Embryonic facial prominence (tissue), 1 donor: ENCODE data around the gene DRC1.
"Not testable (repeated sequence)": the region's sequence is repeated elsewhere in the genome, so short reads cannot be mapped to it uniquely, and the experiment has no call there.

ENCODE experiments used
- DNase-seq: peaks from one replicate; pipeline ENCODE4 v3.0.0-alpha.2; 2016; ENCODE audit errors: extremely low spot score

Gene DRC1

DNA sequence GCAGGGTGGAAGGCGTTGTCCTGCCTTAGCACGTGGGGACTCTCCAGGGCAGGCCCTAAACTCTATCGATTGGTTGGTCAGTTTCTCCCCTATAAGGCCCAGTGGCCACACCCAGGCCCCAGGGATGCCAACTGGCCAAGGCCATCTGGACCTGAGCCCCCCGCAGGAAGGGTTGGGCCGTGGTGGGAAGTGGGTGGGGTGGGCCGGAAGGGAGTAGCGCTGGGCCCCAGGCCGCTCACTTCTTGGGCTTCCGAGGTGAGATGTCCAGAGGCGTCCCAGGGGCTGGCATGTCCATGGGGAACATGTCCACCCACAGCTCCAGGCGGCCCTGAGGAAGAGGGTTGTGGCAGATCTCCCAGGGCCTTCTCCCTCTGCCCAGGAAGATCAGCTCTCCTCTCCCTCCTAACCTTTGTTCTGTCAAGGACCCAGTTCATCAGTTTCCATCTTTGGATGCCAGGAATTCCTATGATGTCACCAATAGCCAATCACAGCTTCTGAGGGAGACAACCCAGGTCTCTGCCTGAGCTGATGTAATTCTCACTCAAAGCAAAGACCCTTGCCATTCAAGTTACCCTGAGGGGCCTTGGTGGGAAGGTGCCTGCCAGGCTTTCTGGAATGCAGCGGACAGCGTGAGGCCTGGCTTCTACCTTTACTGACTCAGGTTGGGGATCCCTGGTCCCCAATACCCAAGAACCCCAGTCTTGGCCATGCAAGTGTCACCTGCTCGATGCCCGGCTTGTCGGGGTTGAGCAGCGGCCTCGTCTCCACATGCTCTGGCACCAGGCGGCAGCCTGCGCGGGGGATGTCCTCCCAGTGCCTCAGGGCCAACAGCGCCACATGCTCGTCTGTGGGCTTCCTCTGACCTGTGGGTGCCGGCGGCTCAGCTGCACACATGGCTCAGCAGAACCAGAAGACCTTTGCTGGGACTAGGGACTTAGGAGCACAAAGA, 61.8 kb downstream of the DRC1 start:
- DNase-seq: no peak

DNA sequence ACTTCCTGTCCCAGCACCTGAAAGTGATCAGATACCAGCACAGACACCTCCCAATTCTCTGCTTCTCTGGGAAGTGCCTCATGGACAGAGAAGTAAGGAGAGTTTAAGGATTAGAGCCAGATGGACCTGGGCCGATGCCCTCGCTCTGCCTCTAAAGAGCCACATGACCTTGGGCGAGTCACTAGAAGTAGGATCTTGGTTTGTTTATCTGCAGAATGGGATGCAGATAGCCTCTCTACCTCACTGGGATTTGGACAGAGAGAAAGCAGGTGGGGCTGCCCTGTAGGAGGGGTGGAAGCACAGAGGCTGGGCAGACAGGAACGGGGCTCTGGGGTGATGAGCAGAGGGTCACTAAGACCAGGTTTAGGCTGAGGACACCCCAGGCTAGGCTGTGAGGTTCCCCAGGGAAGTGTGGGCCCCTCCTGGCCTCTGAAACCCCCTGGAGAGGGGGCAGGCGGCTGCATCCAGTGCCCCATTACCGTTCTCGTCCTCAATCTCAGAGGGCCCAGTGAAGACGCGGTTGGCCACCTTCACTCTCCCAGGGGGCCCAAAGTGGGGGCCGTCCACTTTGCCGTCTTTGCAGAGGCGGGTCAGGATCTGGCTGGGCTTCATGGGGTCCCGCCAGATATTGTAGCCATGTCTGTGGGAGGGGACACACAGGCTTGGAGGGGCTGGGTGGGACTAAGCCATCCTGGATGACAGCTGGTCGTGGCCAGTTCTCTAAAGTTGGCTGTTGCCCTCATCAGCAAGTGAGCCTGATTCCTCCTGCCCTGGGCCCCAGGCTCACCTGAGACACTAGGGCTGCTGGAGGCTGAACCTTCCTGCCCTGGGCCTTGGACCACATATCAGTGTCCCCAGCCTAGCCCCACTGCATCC, 62.9 kb downstream of the DRC1 start:
- DNase-seq: no peak

DNA sequence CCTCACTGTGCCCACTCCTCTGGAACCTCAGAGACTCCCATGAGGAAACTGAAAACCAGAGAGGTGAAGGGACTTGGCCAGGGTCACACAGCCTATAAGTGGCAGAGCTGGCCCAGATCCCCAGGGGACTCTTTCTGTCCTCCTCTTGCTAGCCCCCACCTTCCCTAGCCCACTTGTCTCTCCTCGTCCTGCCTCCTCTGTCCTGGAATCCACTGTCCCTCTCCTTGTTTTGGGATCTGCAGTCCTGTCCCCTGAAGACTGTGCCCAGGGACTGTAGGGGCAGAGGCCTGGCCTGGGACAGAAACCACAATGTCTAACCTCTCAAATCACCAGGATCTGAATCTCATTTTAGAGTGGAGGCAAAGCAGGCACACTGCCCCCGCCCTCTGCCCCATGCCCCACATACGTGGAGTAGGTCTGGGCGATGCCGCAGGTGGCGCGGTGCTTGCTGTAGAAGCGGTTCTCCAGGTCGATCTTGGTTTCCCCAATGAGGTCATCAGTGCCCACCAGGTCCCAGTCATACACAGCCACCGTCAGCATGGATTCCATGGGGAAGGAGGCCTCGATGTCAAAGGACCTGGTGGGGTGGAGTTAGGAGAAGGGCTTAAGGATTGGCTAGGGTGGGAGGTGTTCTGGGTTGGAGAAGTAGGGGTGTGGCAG, 63.7 kb downstream of the DRC1 start:
- no peak for DNase-seq

DNA sequence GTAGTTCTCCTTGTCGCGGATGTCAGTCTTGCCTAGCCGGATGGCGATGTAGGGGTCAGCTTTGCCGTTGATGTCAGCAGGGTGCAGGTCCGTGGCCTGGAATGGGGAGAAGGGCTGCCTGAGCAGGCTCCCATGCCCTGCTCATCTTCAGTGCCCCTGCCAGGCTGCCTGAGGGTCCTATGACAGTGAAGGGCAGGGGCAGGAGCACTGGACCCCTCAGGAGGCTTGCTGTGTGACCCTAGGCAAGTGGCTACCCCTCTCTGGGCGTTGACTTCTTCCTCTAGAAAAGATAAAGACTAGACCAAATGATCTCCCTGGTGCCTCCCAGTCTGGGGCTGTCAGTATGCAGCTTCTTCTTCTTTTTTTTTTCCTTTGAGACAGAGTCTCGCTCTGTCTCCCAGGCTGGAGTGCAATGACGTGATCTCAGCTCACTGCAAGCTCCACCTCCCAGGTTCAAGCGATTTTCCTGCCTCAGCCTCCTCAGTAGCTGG, 64.3 kb downstream of the DRC1 start:
- DNase-seq: no peak

DNA sequence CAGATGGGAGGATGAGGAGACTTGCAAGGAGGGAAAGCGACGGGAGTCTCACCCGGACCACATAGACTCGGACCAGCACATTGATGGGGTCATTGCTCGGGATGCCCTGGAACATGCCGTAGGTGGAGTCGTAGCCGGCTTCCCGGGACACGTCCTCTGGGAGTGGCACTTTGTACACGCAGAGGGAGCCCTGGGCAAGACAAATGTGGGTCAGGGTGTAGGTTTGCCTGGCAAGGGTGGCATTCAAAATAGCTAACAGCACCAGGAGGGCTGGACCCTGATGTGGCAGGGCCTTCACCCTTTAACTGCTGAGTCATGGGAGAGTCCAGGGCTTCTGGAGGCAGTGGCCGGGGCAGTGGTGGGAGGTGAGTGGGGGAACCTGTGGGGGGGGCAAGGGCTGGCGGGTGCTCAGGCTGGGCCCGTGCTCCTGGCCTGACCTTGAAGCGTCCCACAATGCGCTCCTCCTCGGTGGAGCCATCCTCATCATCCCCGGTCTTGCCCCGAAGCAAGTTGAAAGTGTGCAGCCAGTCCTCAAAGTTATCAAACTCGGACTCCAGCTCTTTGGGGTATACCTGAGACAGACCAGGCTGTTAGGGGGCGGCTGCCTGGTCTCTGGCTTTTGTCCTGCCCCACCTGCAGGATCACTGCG, 65.1 kb downstream of the DRC1 start:
- no peak for DNase-seq

DNA sequence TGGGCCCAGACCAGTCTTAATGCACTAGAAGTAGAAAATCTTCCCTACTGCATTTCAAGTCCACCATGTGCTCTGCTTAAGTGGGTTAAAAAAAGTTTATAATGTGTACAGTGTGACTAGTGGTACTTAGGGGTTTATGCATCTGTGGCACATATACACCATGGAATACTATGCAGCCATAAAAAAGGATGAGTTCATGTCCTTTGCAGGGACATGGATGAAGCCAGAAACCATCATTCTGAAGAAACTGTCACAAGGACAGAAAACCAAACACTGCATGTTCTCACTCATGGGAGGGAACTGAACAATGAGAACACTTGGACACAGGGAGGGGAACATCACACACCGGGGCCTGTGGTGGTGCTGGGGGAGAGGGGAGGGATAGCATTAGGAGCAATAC, 66.8 kb downstream of the DRC1 start:
- DNase-seq: not testable (repeated sequence)

DNA sequence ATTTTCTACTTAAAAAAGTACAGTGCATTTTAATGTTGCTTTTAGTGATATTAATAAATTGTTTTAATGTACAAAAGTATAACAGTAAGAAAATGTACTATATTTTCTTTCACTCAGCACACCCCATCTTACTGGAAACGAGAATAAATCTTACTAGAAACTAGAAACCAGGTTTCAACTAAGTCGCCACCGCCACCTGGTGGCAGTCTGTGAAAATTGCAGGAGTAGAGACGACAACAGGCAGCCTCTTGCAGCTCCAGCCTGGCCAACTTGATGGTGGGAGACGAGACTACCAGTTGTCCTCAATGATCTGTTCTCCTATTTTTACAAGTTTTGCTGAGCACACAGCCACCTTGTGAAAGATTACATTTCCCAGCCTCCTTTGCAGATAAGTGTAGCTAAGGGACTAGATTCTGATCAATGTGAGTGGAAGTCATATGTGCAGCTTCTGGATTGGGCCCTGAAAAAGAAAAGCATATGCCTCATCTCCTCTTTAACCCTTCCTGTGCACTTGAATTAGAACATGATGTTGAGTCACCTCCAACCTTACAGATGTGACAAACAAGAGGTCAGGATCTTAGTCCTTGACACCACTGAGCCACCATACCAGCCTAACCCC, 67.5 kb downstream of the DRC1 start:
- no peak for DNase-seq

DNA sequence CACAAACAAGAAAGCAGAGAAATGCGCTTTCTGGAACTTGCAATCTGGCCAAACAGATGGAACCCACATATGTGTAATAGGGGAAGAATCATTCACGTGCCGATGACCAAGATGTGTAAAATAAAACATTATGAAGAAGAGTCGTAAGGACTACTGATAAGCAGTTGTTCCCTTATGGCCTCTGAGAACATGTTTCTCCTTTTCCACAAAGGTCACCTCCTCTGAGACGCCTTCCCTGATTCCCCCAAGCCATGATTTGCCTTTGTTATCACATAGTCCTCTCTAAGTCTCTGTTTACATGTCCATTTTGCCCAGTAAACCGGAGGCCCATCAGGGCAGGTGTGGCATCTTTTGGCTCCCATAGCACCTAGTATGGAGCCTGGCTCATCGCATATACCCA, 68.2 kb downstream of the DRC1 start:
- no peak for DNase-seq

DNA sequence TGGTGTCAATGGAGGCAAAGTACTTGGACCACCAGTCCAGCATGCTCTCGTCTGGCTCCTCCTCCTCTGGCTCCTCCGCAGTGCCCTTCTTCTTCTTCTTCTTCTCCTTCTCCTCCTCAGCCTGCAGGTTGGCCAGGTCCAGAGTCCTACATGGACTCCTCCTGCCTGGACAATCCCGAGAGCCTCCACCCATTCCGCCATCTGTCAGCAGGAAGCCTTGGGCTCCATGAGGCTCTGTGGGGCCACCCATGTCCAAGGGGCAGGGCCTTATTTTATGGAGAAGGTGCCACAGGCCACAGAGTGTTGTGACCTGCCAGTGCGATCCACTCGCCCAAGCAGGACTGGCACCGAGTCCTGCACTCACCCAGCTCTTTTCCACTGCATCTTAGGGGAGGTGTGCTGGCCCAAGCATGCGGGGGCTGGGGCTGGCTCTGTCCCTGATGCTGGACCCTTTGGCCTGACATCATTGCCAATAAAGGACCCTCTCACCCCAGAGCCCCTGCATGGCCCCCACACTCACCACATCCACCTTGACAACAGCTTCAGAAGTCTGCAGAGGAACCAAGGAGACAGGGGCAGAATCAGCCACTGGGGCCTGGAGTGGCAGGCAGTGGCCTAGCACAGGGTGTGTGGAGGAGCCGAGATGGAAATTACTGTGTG, 69.0 kb downstream of the DRC1 start:
- DNase-seq: no peak

DNA sequence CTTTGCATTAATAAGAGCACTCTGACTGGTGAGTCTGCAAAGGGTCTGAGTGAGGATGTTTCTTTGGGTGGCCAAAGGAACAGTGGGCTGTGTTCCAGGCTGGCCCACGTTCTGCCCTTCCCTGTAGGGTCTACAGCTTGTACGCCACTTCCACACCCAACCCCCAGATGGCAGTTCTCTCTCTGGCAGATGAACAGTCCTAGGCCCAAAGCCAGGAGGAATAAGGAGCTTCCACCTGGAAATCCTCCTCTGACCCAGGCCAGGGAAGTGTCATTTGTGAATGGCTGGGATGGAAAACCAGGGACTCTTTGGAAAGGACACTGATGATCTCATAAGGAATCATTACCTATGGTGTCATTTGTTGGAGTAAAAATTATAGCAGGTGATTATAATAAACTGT, 69.6 kb downstream of the DRC1 start:
- DNase-seq: no peak

DNA sequence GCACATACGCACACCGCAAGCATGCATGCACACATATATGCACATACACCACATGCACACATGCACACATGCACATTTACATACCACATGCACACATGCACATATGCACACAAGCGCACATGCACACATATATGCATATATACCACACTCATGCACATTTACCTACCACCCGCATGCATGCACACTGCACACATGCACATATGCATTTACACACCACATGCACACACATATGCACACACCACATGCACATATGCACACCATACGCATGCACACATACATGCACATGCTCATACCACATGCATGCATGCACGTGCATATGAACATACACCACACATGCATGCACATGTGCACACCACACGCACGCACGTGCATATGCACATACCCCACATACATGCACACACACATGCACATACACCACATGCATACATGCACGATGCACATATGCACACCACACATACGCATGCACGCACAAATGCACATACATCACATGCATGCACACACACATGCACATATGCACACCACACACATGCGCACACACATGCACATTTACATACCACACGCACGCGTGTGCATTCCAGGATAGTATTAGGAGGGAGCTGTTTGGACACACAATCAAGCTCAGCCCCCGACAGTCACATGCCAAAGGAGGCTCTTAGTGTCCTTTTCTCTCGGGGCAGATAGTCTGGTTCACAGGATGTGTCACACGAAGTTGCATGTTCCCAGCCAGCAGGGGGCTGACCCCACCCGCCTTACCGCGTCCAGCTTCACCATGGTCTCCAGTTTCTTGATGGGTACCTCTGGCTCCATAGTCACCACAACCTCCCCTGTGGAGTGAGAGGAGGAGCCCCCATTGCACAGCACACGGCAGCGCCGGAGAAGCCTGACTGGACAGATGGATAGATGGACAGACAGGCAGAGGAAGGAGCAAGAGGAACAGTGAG, 70.3 kb downstream of the DRC1 start:
- DNase-seq: no peak

DNA sequence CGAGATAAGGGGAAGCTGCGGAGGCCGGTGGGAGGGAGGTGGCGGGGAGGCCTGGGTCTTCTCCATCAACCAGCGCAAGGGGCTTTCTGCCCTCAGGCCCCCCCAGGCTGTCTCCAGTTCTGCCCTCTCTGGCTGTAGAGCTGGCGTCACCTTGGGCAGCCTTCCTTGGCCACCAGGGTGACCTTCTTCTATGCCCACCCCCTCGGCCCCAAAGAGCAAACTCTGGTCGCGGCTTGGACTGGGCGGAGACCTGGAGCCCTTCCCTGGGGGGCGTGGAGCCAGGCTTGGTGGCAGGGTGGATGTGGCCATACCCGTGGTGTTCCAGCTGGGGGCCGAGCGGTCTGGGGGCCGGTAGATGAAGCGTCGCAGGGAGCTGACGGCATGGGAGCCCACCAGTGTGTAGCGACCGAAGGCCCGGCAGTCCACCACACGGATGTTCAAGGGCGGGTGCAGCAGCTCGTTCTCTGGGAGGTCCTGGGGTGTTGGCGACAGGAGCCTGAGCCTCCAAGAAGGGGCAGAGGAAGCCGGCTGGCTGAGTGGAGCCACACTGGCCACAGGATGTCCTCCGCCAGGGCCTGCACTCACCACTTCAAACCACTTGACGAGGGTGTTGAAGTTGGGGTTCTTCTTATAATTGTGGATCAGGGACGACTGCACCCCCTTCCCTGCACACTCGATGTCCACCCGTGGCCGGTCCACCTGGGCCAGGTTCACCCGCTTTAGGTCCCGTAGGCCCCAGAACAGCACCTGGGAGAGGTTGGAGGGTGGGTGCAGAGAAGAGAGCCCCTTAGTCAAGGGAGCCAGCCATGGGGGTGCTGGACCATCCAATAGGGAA, 71.3 kb downstream of the DRC1 start:
- DNase-seq: no peak

DNA sequence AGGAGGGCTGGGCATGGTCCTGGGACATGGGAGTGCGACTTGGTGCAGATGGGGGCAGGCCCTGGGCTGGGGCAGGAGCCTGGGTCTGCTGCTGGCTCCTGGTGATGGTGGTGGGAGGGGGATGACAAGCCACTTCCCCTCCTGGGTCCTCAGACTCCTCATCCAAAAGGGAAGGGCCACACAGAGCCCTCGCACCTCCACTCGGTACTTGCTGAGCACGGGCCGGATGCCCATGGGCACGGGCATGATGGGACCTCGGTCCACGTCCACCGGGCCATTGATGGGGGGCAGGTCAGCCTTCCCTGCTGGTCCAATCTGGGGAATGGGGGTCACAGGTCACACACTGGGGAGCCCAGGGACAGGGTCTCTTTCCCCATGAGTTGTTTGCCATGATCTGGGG, 72.1 kb downstream of the DRC1 start:
- DNase-seq: no peak

DNA sequence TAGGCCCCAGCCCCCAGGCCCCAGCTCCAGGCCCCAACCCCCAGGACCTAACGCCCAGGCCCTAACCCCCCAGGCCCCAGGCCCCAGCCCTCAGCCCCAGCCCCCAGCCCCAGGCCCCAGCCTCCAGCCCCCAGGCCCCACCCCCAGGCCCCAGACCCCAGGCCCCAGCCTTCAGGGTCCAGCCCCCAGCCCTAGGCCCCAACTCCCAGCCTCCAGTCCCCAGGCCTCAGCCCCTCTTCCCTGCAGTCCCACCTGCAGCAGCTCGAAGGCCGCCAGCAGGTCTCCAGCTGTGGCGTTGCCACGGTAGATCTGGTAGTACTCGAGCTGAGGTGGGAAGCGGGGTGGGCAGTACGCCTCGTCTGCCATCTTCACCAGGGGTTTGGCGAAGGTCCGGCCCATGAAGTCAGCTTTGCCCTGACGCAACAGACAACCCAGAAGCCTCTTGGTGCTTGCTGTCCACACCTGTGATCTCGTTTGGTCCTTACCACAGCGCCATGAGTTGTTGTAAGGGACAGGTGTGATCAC, 72.6 kb downstream of the DRC1 start:
- DNase-seq: no peak

DNA sequence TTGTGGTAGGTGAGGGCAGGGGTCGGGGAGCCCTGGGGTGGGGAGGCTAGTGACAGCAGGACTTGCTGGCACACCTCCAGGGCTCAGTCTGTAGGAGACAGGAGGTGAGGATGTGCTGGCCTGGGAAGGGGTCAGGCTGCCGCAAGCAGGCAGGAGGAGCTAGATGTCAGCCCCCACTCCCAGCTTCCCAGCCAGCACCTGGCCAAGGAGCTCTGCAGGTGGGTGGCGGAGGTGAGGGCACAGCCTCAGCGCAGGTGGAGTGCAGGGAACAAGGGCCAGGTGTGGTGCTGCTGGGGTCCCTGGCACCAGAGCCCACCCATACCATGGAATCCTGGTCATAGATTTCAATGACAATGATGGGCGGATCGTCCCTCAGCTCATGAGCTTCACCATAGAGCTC, 73.3 kb downstream of the DRC1 start:
- no peak for DNase-seq

DNA sequence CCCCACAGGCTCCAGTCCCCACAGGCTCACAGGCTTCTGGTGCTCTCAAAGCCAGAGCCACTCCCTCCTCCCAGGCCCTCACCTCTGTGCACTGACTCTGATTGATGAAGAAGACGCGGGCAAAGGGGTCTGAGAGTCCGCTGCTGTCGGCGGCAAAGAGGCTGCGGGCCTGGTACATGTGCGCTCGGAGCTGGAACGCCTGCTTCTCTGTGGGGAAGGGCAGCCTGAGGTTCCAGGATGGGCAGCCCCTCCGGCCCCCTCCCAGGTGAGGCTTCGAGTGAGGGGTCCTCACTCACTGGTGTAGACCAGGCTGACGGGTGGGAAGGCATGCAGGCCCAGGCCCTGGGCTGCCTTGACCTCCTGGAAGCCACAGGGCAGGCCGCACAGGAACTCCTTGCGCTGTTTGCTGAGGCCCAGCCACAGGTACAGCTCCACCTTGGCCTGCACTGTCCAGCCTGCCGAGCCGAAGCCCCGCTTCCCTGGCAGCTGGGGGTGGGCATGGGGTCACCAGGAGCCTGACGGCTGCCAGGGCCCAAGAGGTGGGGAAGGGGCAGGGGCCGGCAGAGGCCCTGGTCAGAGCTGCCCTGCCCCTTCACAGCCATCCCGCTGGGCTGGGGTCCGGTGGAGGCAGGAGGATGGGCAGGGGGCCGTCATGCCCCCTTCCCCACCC, 74.2 kb downstream of the DRC1 start:
- no peak for DNase-seq

DNA sequence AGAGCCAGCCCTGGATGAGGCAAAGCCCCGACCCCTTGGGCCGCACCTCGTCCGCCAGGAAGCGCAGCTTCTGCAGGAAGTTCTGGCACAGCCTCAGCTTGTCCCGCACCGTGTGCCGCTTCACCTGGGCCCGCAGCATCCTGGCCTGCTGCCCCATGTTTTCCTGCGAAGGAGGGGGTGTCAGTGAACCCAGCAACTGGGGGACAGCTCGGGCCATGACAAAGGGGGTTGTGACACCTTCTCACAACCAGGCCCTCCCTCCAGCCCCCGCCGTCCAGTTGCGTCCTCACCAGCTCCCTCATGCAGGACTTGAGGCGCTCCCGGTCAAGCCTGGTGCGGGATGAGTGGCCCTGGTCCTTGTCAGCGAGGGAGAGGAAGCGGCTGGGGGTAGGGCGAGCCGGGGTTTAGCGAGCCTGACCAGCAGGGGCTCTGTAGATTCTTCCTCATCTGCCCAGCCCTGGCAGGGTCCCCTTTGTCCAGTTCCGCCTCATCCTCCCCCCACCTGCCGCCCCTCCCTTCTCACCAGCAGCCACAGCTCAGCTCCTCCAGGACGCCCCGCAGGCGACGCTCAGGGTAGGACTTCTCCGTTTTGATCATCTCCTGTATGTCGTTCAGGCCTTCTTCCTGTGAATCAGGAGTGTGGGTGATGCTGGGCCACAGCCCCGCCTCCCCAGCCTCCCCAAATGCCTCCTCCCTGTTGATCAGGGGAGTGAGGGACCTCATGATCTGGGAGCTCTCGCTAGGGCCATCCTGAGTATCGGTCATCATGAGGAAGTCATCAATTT, 75.6 kb downstream of the DRC1 start:
- no peak for DNase-seq
